Measurements from ENCODE around the gene PROSER3.
"Not testable (repeated sequence)": the region's sequence is repeated elsewhere in the genome, so short reads cannot be mapped to it uniquely, and the experiment has no call there.

Gene PROSER3

DNA sequence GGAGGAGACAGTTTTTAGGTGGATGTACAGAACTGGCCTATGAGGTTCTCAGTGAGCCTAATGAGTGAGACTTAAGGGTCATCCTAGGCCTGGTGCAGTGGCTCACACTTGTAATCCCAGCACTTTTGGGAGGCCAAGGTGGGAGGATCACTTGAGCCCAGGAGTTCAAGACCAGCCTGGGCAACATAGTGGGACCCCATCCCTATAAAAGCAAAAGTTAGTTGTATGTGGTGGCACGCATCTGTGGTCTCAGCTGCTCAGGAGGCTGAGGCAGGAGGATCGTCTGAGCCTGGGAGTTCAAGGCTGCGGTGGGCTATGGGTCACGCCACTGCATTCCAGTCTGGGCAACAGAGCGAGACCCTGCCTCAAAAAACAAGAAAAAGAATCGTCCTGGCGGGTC lies 33.8 kb upstream of the PROSER3 start:
- WGBS, 2 experiments (ENCODE audit: insufficient coverage in 2 of 2): 79 to 92% methylated on average over 5 to 7 of the region's 7 CpGs
- not testable (repeated sequence) for H3K4me1 ChIP-seq (ENCODE audit: control insufficient read depth, insufficient read depth, low read length, poor library complexity, severe bottlenecking); H3K9me3 ChIP-seq (ENCODE audit: control insufficient read depth, low read length); H3K27ac ChIP-seq (ENCODE audit: low read depth, low read length, severe bottlenecking); H3K4me3 ChIP-seq (ENCODE audit: extremely low read depth, insufficient read depth, low read length, poor library complexity, severe bottlenecking)
- H3K36me3 ChIP-seq (ENCODE audit: control insufficient read depth, insufficient read depth, low read length): peaks cover 96% of the 10 kb centered on the region

DNA sequence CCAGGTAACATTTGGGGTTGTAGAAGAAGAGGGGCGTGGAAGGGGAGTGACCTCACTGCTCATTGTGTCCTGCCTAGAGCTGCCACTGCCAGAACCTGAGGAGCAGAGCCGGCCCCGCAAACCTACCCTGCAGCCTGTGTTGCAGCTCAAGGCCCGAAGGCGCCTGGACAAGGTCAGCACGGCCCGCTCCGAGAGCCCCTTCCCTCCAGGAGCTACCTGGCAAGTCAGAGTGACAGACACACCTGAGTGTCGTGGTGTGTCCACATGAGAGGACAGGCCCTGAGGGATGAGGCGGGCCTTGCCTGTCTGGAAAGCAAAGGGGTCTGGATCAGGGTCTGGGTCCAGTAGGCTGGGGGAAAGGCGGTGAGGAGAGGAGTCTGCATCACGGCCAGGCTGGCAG lies 33.4 kb upstream of the PROSER3 start:
- 97 to 99% methylated on average over 11 to 12 of the region's 12 CpGs for WGBS, 2 experiments (ENCODE audit: insufficient coverage in 2 of 2)
- H3K36me3 ChIP-seq (ENCODE audit: control insufficient read depth, insufficient read depth, low read length): peaks cover 96% of the 10 kb centered on the region
- no peak overlapping the region for H3K4me3 ChIP-seq (ENCODE audit: extremely low read depth, insufficient read depth, low read length, poor library complexity, severe bottlenecking)

DNA sequence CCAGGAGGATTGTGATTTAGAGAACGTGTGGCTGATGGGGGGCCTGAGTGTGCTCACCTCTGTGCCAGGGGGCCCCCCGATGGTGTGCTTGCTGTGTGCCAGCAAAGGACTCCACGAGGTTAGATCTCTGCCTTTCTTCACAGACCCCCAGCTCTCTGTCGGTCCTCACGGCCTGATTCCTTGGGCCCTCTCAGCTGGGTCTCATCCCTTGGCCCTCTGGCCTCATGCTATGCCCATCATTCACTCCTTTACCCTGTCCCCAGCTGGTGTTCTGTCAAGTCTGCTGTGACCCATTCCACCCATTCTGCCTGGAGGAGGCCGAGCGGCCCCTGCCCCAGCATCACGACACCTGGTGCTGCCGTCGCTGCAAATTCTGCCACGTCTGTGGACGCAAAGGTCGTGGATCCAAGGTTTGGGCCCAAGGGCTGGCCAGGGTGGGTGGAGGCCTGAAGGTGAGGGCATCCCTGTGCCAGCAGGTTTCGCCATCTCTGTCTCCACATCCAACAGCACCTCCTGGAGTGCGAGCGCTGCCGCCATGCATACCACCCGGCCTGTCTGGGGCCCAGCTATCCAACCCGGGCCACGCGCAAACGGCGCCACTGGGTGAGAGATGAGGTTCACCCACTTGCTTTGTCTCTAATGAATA lies 32.6 kb upstream of the PROSER3 start:
- no peak overlapping the region for H3K4me3 ChIP-seq (ENCODE audit: extremely low read depth, insufficient read depth, low read length, poor library complexity, severe bottlenecking)
- H3K36me3 ChIP-seq (ENCODE audit: control insufficient read depth, insufficient read depth, low read length): peaks cover 96% of the 10 kb centered on the region
- H3K9me3 ChIP-seq (ENCODE audit: control insufficient read depth, low read length): no peaks in the 10 kb centered on the region
- H3K27ac ChIP-seq (ENCODE audit: low read depth, low read length, severe bottlenecking): no peak overlapping the region
- H3K4me1 ChIP-seq (ENCODE audit: control insufficient read depth, insufficient read depth, low read length, poor library complexity, severe bottlenecking): no peaks in the 10 kb centered on the region
- 96 to 97% methylated on average over 9 to 13 of the region's 23 CpGs for WGBS, 2 experiments (ENCODE audit: insufficient coverage in 2 of 2)

More for the DNA sequence above, 33.4 kb upstream of the PROSER3 start:
- Histone ChIP-seq H3K4me1 (ENCODE audit: control insufficient read depth, insufficient read depth, low read length, poor library complexity, severe bottlenecking) (no peaks in the 10 kb centered on the region), H3K27ac (ENCODE audit: low read depth, low read length, severe bottlenecking) (no peak overlapping the region), H3K9me3 (ENCODE audit: control insufficient read depth, low read length) (no peaks in the 10 kb centered on the region)

DNA sequence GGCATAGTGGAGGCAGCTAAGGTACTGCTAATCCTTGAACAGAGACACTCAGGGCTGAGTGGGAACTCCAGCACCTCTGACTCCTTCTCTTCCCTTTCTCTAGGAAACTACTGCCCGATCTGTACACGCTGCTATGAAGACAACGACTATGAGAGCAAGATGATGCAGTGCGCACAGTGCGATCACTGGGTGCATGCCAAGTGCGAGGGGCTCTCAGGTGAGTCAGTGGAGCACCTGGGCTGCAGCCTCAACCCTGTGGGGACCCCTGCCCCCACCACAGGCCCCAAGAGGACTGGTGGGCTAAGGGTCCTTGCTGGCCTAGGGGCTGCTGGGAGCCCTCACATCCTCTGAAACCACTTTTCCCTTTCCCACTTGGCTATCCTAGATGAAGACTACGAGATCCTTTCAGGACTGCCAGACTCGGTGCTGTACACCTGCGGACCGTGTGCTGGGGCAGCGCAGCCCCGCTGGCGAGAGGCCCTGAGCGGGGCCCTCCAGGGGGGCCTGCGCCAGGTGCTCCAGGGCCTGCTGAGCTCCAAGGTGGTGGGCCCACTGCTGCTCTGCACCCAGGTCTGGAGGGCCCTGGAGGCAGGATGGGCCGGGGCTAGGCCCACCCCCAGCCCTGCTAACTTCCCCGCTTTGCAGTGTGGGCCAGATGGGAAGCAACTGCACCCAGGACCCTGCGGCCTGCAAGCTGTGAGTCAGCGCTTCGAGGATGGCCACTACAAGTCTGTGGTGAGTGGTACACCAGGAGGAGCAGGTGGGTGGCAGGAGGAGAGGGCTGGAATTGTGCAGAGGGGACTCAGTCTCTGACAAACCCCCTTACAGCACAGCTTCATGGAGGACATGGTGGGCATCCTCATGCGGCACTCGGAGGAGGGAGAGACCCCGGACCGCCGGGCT lies 30.7 kb upstream of the PROSER3 start:
- WGBS, 2 experiments (ENCODE audit: insufficient coverage in 2 of 2): 96 to 98% methylated on average over 20 to 23 of the region's 25 CpGs
- Histone ChIP-seq H3K27ac (ENCODE audit: low read depth, low read length, severe bottlenecking) (no peak overlapping the region), H3K36me3 (ENCODE audit: control insufficient read depth, insufficient read depth, low read length) (peaks cover 99% of the 10 kb centered on the region)

DNA sequence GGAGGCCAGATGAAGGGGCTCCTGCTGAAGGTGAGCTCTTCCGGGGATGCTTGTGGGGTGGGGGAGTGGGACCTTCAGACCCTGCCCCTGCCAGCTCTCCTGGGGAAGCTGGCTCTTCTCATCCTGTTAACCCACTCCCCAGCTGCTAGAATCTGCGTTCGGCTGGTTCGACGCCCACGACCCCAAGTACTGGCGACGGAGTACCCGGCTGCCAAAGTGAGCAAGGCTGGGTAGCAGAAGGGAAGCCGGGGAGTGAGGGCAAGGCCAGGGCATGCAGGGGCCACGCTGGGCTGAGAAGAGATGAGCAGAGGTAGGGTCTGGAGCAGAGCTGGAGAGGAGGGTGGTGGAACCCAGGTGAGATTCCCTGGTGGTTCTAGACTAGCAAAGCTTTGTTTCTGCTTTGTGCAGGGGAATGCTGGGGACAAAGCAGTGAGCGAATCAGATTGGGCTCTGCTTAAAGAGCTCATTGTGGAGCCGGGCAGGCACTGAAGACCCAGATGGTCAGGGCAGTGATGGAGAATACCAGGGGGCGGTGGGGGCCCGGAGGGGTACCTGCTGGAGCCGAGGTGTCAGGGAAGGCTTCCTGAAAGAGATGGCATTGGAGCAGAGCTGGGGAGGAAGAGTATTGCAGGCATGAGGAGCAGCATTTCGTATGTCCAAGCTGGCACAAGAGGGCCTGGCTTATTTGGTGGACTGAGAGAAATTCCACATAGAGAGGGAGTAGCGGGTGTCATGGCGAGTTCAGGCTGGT lies 29.8 kb upstream of the PROSER3 start:
- Histone ChIP-seq H3K4me3 (ENCODE audit: extremely low read depth, insufficient read depth, low read length, poor library complexity, severe bottlenecking) (no peak overlapping the region), H3K9me3 (ENCODE audit: control insufficient read depth, low read length) (no peaks in the 10 kb centered on the region), H3K27ac (ENCODE audit: low read depth, low read length, severe bottlenecking) (no peak overlapping the region), H3K36me3 (ENCODE audit: control insufficient read depth, insufficient read depth, low read length) (peaks cover 98% of the 10 kb centered on the region), H3K4me1 (ENCODE audit: control insufficient read depth, insufficient read depth, low read length, poor library complexity, severe bottlenecking) (peaks cover 3% of the 10 kb centered on the region)
- 96 to 98% methylated on average over 18 to 19 of the region's 19 CpGs for WGBS, 2 experiments (ENCODE audit: insufficient coverage in 2 of 2)

More for the DNA sequence above, 30.7 kb upstream of the PROSER3 start:
- no peaks in the 10 kb centered on the region for H3K9me3 ChIP-seq (ENCODE audit: control insufficient read depth, low read length)
- peaks cover 3% of the 10 kb centered on the region for H3K4me1 ChIP-seq (ENCODE audit: control insufficient read depth, insufficient read depth, low read length, poor library complexity, severe bottlenecking)
- H3K4me3 ChIP-seq (ENCODE audit: extremely low read depth, insufficient read depth, low read length, poor library complexity, severe bottlenecking): no peak overlapping the region

DNA sequence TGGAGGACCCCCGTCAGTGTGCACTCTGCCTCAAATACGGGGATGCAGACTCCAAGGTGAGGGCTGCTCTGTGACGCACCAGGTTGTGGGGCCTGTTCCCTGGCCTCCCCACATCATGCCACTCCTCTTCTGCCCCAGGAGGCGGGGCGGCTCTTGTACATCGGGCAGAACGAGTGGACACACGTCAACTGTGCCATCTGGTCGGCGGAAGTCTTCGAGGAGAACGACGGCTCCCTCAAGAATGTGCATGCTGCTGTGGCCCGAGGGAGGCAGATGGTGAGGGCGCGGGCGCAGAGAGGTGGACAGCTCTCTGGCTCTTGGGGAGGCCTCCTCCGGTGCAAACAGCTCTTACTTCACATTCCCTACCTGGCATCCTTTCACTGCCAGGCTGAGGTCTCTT lies 29.0 kb upstream of the PROSER3 start:
- no peak overlapping the region for H3K4me3 ChIP-seq (ENCODE audit: extremely low read depth, insufficient read depth, low read length, poor library complexity, severe bottlenecking)
- no peaks in the 10 kb centered on the region for H3K9me3 ChIP-seq (ENCODE audit: control insufficient read depth, low read length)
- H3K36me3 ChIP-seq (ENCODE audit: control insufficient read depth, insufficient read depth, low read length): peaks cover 98% of the 10 kb centered on the region
- H3K27ac ChIP-seq (ENCODE audit: low read depth, low read length, severe bottlenecking): no peak overlapping the region
- WGBS, 2 experiments (ENCODE audit: insufficient coverage in 2 of 2): 95% methylated on average over 16 to 18 of the region's 18 CpGs
- H3K4me1 ChIP-seq (ENCODE audit: control insufficient read depth, insufficient read depth, low read length, poor library complexity, severe bottlenecking): peaks cover 3% of the 10 kb centered on the region

DNA sequence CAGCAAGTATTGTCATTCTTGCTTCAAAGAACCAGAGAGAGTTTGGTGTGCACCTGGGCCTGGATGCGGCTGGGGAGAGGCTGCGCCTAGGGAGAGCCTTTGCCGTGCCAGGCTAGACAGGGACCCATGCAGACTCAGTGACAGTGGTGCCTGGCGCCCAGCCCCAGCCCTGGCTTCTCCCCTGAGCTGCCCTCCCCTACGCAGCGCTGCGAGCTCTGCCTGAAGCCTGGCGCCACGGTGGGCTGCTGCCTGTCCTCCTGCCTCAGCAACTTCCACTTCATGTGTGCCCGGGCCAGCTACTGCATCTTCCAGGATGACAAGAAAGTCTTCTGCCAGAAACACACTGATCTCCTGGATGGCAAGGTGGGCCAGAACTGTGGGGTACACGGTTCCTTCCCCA lies 28.2 kb upstream of the PROSER3 start:
- WGBS, 2 experiments (ENCODE audit: insufficient coverage in 2 of 2): 94 to 97% methylated on average over 11 of the region's 11 CpGs
- H3K4me3 ChIP-seq (ENCODE audit: extremely low read depth, insufficient read depth, low read length, poor library complexity, severe bottlenecking): no peak overlapping the region
- peaks cover 3% of the 10 kb centered on the region for H3K4me1 ChIP-seq (ENCODE audit: control insufficient read depth, insufficient read depth, low read length, poor library complexity, severe bottlenecking)
- H3K27ac ChIP-seq (ENCODE audit: low read depth, low read length, severe bottlenecking): no peak overlapping the region
- H3K36me3 ChIP-seq (ENCODE audit: control insufficient read depth, insufficient read depth, low read length): peaks cover 98% of the 10 kb centered on the region
- no peaks in the 10 kb centered on the region for H3K9me3 ChIP-seq (ENCODE audit: control insufficient read depth, low read length)

DNA sequence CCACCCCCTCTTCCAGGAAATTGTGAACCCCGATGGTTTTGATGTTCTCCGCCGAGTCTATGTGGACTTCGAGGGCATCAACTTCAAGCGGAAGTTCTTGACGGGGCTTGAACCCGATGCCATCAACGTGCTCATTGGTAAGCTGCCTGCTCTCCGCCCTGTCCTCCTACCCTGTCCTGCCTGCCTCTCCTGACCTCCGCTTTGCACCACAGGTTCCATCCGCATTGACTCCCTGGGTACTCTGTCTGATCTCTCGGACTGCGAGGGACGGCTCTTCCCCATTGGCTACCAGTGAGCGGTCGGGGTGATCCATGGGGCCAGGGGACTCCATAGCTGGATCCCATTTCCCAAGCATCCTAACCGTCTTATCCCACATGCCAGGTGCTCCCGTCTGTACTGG lies 27.6 kb upstream of the PROSER3 start:
- Histone ChIP-seq H3K27ac (ENCODE audit: low read depth, low read length, severe bottlenecking) (no peak overlapping the region), H3K36me3 (ENCODE audit: control insufficient read depth, insufficient read depth, low read length) (peaks cover 98% of the 10 kb centered on the region), H3K4me1 (ENCODE audit: control insufficient read depth, insufficient read depth, low read length, poor library complexity, severe bottlenecking) (peaks cover 3% of the 10 kb centered on the region), H3K4me3 (ENCODE audit: extremely low read depth, insufficient read depth, low read length, poor library complexity, severe bottlenecking) (no peak overlapping the region), H3K9me3 (ENCODE audit: control insufficient read depth, low read length) (no peaks in the 10 kb centered on the region)
- WGBS, 2 experiments (ENCODE audit: insufficient coverage in 2 of 2): 95 to 96% methylated on average over 18 of the region's 18 CpGs

DNA sequence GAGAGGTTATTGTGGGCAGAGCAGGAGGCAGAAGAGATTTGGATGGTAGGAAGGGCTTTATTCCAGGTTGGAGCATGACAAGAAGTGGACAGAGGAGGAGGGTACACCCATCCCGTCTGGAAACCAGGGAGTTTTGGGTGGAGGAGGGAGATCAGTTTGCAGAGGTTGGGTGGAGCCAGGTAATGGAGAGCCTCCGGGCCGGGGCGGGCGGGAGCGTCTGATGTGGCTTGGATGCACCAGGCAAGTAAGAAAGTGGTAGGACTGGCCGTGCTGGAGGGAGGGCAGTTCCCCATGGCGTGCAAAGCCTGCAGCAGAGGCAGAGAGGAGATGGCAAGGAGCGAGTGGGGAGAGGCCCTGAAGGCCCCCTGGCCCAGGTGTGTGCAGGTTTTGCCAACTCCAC lies 26.6 kb upstream of the PROSER3 start:
- Histone ChIP-seq H3K9me3 (ENCODE audit: control insufficient read depth, low read length) (no peaks in the 10 kb centered on the region), H3K4me3 (ENCODE audit: extremely low read depth, insufficient read depth, low read length, poor library complexity, severe bottlenecking) (no peak overlapping the region), H3K27ac (ENCODE audit: low read depth, low read length, severe bottlenecking) (no peak overlapping the region), H3K4me1 (ENCODE audit: control insufficient read depth, insufficient read depth, low read length, poor library complexity, severe bottlenecking) (peaks cover 3% of the 10 kb centered on the region), H3K36me3 (ENCODE audit: control insufficient read depth, insufficient read depth, low read length) (peaks cover 97% of the 10 kb centered on the region)
- 96 to 97% methylated on average over 8 of the region's 9 CpGs for WGBS, 2 experiments (ENCODE audit: insufficient coverage in 2 of 2)

DNA sequence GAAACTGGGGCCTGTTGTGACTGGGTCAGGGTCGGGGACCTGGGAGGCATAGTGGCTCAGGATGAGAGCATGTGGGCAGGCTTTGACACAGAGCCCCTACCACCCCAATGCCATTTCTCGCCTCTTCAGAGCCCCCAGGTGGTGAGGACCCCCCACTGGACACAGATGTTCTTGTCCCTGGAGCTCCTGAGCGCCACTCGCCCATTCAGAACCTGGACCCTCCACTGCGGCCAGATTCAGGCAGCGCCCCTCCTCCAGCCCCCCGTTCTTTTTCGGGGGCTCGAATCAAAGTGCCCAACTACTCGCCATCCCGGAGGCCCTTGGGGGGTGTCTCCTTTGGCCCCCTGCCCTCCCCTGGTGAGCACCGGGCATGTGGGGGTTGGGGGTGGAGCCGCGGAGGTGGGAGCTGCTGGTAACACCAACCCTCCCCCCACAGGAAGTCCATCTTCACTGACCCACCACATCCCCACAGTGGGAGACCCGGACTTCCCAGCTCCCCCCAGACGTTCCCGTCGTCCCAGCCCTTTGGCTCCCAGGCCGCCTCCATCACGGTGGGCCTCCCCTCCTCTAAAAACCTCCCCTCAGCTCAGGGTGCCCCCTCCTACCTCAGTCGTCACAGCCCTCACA lies 26.1 kb upstream of the PROSER3 start:
- no peak overlapping the region for H3K27ac ChIP-seq (ENCODE audit: low read depth, low read length, severe bottlenecking)
- H3K4me3 ChIP-seq (ENCODE audit: extremely low read depth, insufficient read depth, low read length, poor library complexity, severe bottlenecking): no peak overlapping the region
- H3K4me1 ChIP-seq (ENCODE audit: control insufficient read depth, insufficient read depth, low read length, poor library complexity, severe bottlenecking): peaks cover 3% of the 10 kb centered on the region
- H3K9me3 ChIP-seq (ENCODE audit: control insufficient read depth, low read length): no peaks in the 10 kb centered on the region
- WGBS, 2 experiments (ENCODE audit: insufficient coverage in 2 of 2): 88 to 93% methylated on average over 11 to 13 of the region's 21 CpGs
- H3K36me3 ChIP-seq (ENCODE audit: control insufficient read depth, insufficient read depth, low read length): peaks cover 97% of the 10 kb centered on the region
